MM.1S (cell line): ENCODE results near the gene RPL38.

Experiments used
- CTCF ChIP-seq: fragments of 300-600 bp; sonication (generic); IDR thresholded peaks from 2 replicates; pipeline ENCODE4 v1.5.1; 2016; ENCODE audit warnings: antibody characterized with exemption, low read length, mixed read lengths
- EZH2phosphoT487 ChIP-seq: fragments of 300-600 bp; sonication (generic); IDR thresholded peaks from 2 replicates; pipeline ENCODE4 v1.6.1; 2018; ENCODE audit warnings: antibody characterized with exemption, low read length

DNA sequence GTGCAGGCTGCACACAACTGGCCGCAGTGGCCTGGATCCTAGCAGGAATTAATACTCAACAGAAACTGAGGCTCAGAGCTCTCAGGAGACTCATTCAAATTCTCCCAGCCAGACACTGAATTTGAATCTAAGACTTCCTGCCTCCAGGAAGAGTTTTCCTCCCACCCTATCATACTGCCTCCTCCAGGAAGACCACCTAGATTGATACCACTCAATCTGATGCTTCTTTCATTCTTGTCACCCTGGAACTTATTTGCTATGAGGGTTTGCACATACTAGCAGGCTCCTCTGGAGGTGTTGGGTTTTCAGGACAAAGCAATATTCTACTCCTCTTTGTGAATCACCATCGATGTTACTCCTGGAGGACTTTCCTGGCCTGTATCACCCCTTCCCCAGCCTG, 5.7 kb upstream of the RPL38 start:
- TF ChIP-seq CTCF (no peak), EZH2phosphoT487 (no peak)
